NCI-H1436 treated with DMSO at 0.1 percent for 48 hours (cell line): ENCODE results near the gene KRT7.
"Not testable (repeated sequence)": the region's sequence is repeated elsewhere in the genome, so short reads cannot be mapped to it uniquely, and the experiment has no call there.

Source experiments
- DNase-seq: peaks from one replicate; lab custom pipeline; 2025; lab: John Stamatoyannopoulos, UW

Gene KRT7

DNA sequence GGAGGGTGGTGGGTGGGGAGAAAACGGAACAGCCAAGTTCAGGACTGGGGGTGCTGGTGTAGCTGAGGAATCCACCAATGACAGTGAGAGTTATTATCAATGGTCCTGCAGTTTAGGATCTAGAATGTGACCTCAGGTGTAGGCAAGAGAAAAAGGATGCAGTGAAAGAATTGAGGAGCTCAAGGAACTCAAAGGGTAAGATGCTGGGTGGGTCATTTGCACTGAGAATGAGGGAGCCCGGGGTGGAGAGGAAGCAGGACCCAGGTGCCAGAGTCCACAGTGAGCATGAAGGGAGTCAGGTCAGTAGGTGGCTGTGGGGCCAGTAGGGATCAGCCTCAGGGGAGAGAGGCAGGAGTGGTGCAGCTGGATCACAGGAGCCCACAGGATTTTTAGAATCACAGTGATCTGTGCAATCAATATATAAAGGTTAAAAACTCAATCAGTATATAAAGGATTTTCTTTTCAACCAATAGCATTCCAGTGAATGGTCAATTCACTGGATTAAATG, 3.2 kb upstream of the KRT7 start:
- DNase-seq = no peak

DNA sequence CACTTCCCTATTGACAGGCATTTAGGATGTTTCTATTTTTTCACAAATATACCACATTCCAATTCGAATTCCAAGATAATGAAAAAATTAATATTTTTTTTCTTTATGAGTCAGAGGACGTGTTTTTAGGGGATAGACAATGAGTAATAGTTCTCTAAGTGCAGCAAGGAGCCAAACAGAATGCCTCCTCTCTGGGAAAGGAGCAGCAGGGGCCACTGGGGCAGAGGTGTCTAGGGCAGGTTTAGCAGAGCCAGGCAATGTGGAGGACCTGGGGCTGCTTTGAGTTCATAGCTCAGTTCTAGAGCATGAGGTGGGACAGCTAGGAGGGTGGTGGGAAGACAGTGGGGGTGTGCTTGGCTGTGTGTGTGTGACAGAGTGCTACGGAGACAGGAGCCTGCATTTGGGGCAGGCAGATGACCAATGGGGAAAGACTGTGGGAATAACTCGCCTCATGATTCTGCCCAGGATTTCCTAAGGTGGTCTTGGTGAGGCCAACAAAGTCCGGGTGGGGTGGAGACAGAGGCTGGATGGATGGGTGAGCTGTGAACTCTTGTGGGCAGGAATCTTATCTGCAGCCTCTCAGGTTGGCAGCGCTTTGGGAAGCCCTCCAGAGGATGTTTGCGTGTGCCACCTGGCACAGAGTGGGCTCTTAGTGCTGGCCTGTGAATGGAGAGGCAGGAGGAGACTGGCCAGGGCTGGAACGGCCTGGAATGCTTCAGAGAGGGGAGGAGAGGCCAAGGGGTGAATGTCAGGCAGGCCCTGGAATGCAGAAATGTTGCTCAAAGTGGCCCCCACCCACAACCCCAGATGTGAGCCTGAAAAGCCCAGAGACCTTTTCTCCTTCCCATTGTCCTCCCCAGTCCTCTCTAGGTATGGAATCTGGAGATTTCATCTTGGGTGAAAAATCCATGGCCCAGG, 2.4 kb upstream of the KRT7 start:
- no peak for DNase-seq

DNA sequence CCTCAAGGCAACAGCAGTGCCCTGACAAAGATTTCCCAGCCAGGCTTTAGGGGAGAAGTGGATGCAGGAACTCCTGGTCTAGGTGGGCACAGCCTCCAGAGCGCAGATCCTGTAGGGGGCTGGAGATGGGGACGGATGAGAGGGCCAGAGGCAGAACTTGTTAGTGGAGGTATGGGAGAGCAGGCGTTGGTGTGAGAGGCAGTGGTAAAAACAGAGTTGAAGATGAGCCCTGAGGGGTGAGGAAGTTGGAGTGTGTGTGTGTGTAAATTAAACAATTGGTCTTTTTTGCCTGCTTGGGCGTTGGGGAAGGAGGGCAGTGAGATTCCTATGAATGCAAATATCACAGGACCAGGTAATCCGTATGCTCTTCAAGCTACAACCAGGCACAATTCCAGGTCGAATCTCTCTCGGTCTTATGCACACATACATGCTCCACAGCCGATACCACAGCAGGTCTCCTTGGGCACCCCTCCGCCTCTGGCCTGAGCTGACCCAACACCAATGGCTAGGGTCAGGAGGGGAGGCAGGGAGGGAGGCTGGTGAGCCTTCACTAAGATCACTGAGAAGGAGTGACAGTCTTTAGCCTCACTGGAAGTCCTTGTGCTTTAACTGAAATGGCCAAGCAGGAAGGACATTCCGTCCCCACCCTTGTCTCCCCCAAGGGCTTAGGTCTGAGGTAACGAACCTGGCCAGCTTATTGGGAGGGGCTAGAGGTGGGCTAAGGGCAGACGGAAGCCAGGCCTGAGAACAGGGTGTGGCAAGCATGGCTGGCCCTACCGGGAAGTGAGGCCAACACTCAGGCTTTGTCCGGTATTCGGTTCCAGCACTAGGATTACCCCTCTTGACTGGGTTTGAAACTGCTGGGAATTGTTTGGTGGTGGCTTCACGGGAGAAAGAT, 1.5 kb upstream of the KRT7 start:
- DNase-seq = no peak

DNA sequence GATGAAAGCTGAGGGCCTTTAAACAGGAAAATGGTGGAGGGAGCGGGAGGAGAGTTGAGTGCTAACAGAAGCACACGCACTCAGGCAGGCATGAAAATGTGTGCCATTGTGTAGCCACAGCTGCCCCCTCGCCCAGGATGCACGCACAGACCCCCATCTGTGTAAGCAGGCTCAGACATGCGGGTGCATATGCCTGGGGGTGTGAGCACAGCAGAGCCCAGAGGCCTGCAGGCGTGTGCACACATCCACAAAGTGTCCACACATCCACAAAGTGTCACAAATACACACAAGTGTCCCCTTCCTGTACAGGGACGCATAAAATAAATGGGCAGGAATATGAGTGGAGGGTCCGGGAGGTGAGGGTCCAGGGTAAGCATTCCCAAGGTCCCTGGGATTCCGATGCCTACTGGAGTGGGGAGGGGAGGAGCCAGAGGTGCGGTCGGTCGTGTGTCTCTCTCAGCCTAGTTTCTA, 805 bp upstream of the KRT7 start:
- no peak for DNase-seq

DNA sequence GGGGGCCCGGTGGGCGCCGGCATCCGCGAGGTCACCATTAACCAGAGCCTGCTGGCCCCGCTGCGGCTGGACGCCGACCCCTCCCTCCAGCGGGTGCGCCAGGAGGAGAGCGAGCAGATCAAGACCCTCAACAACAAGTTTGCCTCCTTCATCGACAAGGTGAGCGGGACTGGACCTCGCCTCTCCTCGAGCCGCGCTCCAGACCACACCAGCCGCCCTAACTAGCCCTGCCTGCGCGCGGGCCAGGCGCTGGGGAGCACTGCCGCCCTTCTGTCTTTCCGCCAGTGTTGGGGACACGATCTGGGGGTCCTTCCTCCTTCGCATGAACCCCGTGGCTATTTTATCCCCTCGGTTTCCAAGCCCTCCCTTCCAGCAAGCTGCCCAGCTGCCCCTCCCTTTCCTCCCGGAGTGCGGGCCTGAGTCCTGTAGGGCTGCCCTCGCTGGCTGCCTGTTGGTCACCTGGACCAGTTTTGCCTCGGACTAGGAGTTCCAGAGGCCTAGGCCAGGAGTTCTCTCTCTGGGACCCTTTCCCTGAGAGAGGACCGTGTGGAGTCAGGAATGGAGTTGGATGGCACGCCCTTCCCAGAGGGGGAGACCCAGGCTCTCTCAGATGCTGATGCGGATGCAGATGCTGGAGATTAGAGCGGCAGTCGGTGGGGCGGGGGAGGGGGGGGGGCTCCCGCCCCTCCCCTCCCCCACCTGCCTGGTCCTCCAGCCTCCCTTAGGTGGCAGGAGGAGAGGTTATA, 592 bp downstream of the KRT7 start:
- no peak for DNase-seq

DNA sequence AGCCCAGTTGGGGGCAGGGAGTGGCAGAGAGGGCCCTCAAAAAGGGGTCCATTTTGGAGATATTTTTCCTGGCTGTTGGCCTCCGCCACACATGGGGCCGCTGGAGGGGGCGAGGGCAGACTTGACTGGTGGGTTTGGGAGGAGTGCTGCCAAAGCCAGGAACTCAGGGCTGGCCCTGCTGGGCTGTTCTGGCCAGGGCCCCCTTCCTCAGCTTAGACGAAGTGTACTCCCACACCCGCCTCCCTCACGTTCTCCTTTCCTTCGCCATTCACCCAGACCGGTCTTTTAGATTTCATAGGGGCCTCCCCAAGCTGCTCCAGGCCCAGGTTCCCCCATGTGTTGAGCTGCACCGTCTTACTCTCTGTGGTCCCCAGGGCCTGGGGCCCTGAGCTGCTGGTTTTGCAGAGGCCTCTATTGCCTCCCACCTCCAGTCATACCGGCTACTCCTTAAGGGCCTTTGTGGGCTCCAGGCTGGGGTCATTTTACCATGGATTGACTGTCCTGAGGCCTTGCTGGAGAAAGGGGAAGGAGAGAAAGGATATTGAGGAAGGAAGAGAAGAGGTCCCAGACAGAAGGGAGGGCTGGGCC, 1.3 kb downstream of the KRT7 start:
- no peak for DNase-seq

GRCh38 chr12:52235001-52235764, 2.1 kb downstream of the KRT7 start:
- no peak for DNase-seq

DNA sequence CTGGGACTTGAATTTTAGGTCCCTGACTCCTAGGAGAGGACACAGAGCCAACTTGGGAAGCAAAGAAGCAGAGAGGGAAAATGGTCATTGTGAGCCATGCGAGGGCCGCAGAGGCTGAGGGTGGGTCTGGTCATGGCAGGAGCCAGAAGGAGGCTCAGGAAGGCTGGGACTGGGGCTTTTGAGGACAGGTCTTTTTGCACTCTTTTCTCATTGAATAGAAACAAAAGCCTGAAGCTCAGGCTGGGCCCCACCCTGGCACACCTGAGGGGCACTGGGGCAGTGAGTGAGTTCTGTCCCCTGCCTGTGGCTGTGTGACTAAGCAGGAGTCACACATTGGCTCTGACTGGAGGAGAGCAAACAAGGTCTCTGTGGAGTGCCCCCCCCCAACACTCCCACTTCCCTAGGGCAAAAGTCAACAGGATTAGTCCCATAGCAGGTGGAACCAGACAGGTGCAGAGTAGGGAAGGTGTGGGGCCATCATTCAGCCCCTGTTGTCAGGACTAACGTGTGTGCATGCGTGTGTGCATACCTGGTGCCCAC, 2.8 kb downstream of the KRT7 start:
- no peak for DNase-seq

- DNase-seq = no peak
These were observed 3.5 kb downstream of the KRT7 start for GRCh38 chr12:52236386-52237050.

GRCh38 chr12:52238207-52238840, 5.3 kb downstream of the KRT7 start:
- DNase-seq = no peak

DNA sequence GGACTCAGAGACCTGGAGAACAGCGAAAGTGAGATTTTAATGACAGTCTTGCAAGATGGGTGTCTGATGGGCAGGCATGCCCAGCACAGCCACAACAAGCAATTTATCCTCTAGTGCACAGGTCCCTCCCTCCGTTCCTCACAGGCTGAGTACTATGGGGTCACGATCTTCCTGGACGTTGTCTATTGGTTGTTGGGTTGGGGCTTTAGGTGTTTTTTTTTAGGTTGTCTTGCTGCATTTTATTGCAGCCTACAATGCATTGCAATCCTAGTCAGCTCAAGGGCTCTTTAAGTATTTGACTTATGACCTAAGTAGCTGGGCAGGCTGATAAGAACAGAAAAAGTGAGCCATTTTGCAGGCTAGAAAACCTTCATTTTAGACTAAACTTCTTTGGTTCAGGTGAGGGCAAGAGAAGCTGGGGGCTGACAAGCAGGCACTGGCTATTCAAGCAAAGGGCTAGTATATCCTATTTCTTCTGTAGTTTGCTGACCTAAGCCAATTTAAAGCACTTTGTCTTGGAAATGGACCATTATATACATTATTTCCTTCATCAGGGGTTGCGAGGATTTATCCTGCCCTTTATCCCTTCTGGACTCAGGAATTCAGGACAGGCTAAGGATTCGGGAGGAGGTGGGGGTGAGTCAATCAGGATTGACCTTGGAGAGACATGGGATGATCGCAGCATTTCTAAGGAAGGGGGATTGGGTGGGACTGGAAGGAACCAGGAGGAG, 6.0 kb downstream of the KRT7 start:
- no peak for DNase-seq

DNA sequence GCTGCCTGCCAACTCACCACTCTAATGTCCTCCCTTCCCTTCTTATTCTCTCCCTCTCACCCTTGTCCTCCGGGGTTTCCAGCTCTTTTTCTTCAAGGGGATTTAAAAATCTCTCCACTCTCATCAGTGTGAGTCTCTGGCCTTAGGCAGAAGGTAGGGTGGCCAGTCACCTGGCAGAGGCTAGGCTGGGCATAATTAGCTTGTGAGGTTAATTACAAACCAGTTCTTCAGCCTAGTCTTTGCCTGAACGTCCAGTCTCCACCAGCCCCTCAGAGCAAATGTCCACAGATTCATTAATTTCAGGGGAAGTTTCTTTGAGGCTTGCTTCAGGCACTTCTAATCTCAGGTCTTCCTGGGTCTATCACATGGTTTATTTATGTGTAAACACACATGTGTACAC, 6.7 kb downstream of the KRT7 start:
- DNase-seq = no peak

DNA sequence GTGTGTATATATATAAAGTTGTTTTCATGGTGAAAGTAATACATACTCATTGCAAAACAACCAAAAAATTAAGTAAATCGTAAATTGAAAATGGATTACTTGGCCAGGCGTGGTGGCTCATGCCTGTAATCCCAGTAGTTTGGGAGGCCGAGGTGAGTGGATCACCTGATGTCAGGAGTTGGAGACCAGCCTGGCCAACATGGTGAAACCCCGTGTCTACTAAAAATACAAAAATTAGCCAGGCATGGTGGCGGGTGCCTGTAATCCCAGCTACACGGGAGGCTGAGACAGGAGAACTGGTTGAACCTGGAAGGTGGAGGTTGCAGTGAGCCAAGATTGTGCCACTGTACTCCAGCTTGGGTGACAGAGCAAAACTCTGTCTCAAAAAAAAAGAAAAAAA, 7.2 kb downstream of the KRT7 start:
- DNase-seq = not testable (repeated sequence)

GRCh38 chr12:52241205-52241842, 8.3 kb downstream of the KRT7 start:
- no peak for DNase-seq

GRCh38 chr12:52242442-52243258, 9.6 kb downstream of the KRT7 start:
- no peak for DNase-seq

GRCh38 chr12:52243259-52243855, 10.3 kb downstream of the KRT7 start:
- no peak for DNase-seq
